ENCODE measurements around the gene PLG.
"Not testable (repeated sequence)": the region's sequence is repeated elsewhere in the genome, so short reads cannot be mapped to it uniquely, and the experiment has no call there.

- not testable (repeated sequence) for TF ChIP-seq CTCF, POLR2A (IDR thresholded peaks at IDR 0.05)
These were observed 5.2 kb upstream of the PLG start for GRCh38 chr6:160696884-160697283.
